Fibroblast of skin of scalp (primary cell): ENCODE results near the gene ANKRD13C.
"Not testable (repeated sequence)": the region's sequence is repeated elsewhere in the genome, so short reads cannot be mapped to it uniquely, and the experiment has no call there.

Experiments used
- DNase-seq: peaks from one replicate; pipeline ENCODE4 v3.0.0-alpha.2; 2013

Gene ANKRD13C

DNA sequence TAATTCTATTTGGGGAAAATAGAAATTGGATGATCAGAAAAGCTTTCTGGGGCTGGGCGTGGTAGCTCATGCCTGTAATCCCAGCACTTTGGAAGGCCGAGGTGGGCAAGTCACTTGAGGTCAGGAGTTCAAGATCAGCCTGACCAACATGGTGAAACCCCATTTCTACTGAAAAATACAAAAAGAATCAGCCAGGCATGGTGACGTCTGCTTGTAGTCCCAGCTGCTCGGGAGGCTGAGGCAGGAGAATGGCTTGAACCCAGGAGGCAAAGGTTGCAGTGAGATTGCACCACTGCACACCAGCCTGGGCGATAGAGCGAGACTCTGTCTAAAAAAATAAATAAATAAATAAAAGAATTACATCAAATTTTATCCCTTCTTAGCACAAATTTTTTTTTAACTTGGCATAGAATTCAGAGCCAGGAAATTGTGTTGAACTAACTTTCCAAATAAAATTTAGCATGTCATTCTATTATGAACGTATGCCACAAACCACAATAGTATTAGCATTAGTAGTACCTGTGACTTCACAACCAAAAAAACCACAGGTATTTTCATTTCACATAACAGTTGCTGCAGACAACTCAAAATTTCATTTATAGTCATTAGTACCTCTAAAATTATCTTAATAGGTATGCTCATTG, 4.5 kb upstream of the ANKRD13C start:
- DNase-seq: peak; percentile 37

DNA sequence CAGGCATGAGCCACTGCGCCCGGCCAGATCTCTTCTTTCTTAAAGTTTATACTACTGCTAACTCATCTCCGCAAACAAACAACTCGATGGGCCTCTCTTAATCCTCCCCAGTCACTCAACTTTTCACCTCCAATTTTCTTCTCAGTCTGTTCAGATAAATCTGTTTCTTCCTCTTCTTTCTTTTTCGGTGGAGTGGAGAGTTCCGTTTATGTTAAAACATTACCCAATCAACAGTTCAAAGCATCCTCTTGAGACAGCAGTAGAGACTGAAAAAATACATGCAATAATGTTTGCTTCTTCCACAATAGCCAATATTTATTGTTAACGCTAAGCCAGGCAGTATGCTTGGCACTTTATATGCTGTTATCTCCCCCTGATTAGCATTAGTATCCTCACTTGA, 1.4 kb upstream of the ANKRD13C start:
- no peak for DNase-seq

DNA sequence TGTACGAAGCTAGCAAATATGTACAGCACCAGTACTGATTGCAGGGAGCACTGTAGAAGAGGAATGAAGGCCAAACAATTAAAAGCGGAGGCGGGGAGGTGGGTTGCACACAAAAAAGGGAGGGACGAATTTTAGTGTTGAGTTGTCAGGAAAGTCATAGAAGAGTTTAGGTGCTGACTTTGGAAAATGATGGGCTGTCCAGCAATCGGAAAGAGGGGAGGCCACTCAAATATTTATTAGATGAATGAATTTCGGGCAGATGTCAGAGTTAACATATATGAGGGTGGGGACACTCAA, 537 bp upstream of the ANKRD13C start:
- no peak for DNase-seq

DNA sequence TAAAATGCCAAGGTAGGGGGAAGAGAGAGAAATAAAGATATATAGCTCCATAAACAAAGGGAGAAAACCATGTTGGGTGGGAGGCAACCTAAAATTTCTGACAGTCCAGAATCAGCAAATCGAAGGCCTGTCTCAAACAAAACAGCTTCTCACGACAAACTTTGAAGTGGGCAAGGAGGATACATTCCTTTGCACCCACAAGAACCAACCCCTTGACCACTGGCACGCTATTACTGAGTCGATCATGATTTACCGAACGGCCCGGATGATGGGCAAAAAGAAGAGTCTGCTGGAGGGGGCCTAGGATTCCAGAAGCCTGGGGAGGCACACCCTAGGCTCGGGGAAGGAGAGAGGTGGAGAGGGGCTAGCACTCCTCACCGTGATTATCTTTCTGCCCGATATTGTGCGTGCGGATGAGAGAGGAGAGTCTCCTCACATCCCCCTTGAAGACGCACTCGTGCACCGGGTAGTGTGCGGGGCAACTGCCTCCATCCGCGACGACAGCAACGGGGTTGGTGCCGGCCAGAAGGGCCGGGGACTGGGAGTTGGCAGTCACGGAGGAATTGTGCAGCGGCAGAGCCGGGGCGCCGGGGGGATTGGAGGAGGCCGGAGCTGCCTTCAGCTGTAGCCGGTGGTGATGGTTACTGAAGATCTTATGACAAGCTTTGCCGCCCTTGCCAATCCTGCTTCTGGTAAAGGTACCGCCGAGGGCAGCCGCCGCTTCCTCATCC, 756 bp downstream of the ANKRD13C start:
- DNase-seq: peak; percentile 79

DNA sequence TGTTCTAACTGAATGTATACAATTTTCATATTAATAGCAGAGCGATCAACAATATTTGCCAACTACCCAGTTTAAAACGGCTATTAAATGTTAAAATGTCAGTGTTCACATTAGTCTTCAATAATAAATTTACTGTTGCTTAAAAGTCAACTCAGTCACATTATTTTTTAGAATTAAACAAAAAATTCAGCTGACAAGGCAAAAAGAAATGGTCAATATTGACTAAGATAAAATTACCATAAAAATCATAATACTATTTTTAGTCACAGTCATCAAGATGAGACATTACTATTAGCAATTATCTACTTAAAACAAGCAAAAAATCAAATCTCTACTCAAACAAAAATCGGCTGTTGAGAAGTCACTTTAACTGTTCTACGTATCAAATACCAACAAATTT, 1.5 kb downstream of the ANKRD13C start:
- DNase-seq: no peak

DNA sequence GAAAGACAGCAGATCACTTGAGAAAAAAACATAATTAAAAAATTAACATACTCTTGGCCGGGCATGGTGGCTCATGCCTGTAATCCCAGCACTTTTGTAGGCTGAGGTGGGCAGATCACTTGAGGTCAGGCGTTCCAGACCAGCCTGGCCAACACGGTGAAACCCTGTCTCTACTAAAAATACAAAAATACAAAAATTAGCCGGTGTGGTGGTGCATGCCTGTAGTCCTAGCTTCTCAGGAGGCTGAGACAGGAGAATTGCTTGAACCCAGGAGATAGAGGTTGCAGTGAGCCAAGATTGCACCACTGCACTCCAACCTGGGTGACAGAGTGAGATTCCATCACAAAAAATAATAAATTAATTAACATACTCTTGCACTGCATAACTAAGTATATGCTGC, 4.7 kb downstream of the ANKRD13C start:
- DNase-seq: not testable (repeated sequence)

DNA sequence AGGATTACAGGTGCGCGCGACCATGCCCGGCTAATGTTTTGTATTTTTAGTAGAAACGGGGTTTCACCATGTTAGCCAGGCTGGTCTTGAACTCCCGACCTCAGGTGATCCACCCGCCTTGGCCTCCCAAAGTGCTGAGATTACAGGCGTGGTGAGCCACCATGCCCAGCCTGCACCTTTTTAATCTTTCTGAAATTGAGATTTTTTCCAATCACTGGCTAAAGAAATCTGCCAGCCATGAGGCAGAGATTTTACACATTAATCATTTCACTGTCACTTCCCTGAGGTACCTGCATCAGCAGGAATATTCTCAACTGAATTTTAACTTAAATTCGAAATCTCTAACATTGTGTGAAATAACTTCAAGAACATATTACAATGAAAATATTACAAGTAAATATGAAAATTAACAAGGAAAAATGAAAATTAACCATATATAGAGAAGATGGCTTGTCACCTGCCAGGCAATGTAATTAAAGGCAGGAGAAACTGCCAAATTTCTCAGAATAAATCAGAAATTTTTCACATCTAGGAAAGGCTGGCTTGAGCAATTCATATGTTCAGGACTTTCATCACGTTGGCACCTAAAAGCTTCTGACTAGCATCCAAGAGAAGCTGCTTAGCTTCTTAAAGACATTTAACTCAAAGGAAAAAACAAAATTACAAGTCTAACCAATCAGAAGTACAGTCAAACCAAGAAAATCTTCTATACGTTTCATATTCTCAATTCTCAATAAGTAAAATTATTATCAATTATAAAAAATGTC, 5.9 kb downstream of the ANKRD13C start:
- DNase-seq: no peak

DNA sequence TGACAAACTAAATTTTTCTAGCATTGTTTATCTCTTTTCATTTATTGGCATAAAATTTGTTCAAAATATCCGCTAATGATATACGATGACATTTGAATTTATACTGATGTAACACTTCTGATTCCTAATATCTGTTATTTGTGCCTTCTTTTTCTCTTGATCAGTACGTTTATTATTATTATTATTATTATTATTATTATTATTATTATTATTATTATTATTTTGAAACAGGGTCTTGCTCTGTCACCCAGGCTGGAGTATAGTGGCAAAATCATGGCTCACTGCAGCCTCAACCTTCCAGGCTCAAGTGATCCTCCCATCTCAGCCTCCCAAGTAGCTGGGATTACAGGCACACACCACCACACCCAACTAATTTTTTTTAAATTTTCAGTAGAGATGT, 14.9 kb downstream of the ANKRD13C start:
- not testable (repeated sequence) for DNase-seq

DNA sequence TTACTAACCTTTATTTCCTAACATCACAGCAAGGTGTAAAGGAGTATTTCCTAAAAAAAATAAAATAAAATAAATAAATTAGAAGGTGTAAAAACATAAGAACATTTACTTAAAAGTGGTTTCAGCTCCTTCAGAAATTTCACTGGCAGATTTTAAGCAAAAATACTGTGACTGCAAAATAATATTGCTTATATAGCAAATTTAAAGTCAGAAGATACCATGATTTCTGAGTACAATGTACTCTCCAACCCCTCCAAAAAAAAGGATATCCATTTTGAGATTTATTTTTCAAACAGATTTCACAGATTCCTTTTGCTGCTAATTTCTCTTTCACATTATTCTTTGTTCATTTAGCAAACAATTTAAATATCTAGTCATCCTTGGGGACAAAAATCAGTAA, 18.5 kb downstream of the ANKRD13C start:
- no peak for DNase-seq

DNA sequence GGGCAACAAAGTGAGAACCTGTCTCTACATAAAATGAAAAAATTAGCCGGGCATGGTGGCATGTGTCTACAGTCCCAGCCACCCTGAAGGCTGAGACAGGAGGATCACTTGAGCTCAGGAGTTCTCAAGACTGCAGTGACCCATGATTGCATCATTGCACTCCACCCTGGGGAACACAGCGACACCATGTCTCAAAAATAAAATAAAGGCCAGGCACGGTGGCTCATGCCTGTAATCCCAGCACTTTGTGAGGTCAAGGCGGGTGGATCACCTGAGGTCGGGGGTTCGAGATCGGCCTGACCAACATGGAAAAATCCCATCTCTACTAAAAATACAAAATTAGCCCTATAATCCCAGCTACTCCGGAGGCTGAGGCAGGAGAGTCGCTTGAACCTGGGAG, 20.1 kb downstream of the ANKRD13C start:
- peak; percentile 12 for DNase-seq

DNA sequence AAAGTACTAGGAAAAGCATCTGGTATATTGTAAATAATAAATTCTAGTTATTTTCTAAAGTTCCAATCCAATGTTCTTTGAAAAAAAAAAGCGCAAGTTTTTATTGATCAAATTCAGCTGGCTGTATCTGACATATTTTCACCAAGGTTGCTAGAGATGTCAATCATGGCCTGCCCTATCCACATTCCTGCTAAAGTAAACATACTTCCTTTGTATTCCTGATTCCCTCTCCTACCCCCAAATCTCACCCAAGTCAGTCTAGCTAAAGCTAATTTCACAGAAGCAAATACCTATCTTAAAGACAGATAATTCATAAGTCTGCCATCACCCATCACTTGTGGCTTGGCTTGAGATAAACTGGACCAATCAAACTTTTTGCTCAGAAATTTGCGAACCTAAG, 21.3 kb downstream of the ANKRD13C start:
- no peak for DNase-seq

DNA sequence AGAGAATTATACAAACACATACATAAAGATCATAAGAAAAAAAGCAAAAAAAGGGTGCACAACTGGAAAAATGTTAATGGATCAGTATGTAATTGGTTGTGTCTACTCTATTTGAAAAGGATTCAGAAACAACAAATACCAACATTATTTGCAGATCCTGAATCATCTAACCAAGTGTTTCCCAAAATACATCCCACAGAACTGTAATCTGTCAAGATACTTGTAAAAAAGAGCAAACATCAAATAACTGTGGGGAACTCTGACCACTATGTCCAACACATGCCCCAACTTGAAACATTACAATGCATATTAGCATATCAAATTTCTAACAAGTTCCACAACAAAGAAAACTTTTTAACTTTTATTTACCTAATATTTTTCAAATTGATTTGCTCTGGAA, 22.6 kb downstream of the ANKRD13C start:
- DNase-seq: peak; percentile 8

DNA sequence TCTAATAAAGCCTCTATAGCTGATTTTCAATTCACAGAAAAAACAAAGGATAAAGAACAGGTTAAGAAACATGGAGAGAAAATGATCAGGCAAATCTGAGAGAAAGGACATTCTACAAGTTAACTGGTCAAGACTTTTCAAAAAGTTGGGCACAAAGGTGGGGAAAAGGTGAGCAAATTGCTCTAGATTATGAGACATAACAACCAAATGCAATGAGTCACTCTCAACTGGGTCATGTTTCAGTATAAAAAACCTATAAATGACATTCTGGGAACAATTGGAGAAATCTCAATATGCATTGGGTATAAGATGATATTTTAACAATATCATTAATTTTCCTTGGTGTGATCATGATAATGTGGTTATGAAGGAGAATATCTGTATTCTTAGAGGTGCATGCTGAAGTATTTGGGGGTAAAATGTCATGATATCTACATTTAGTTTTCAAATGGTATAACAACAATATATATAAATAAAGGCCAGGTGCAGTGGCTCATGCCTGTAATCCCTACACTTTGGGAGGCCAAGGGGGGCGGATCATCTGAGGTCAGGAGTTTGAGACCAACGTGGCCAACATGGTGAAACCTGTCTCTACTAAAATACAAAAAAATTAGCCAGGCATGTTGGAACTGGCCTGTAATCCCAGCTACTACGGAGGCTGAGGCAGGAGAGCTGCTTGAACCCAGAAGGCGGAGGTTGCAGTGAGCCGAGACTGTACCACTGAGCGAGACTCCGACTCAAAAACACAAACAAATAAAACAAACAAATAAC, 27.0 kb downstream of the ANKRD13C start:
- no peak for DNase-seq

DNA sequence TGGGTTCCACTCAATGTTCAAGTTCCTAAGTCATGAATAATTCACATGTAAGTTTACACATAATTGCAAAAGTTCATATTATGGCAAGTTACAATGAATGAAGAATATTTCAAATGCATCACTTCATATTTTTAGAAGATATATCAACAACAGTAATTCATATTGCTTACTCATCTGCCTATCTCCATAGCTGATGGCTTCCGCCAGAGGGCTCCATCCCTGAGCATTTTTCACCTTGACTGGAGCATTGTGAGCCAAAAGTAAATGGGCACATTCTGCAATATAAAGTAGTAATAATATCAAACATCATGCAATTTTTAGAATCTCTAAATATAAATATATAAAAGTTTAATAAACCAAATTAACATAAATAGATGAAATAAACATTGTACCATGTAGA, 29.8 kb downstream of the ANKRD13C start:
- DNase-seq: peak; percentile 0

DNA sequence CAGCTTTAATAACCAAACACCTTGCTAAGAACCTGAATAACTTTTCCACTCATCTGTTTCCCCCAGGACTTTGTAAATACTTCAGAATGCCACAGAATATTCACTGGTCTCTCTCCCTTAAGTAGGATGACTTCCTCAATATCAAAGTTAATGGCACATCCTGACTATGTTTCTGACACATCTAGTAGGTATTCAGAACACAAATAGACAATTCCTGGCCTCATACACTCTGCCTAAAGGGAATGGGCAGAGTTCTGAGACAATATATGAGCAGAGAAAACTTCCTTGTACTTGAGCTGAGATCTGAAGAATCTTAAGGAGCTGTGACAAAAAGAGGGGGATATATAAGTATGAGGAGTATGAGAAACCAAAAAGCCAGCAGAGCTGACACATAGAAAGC, 34.8 kb downstream of the ANKRD13C start:
- DNase-seq: peak; percentile 81

DNA sequence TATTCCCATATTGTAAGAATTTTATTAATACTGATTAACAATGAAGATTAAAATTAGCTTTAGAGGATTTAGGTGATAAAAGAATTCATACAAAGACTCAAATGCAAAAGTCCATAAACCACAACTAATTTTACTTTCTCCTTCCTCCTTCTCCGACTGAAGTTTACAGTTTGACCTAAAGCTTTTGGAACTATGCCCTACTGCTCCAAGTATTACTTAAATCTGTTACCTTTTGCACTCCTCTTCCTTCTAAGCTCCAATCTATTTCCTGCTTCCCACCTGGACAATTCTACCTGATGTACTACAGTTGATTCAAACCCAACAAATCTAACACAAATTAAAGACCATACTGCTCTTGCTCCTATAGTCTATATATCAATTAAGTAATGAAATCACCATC, 36.3 kb downstream of the ANKRD13C start:
- DNase-seq: no peak

DNA sequence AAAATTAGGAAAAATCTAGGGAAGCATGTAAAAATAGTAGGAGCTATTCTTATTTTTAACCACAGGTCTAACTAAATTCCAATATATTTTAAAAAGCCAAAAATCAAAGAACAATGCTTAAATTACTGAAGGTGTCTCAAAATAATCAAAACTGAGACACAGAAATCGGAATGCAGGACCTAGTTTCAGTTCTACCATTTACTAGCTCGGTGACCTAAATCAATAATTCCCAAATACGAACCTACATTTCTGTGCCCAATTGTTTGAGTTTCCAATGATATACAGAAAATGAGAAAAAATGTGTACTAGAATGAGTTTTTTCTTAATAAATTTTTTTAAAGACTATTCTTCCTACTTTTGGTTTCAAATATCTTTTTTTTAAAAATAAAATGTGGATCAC, 37.4 kb downstream of the ANKRD13C start:
- no peak for DNase-seq

DNA sequence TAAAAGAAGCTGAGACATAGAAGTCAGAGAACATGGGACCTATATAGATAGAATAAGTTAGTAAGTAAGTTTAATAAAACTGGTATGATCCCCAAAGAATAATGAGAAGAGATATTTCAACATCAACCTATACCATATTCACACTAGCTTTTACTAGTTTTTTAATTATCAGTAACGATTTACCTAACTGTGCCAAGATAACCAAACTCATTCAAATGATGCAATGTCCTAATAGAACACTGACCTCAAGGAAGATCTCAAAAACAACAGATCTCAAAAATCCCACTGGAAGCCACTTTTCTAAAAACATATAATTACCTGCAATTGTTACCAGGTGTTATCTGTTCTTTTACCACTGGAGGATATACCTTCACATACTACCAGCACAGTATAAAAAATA, 38.7 kb downstream of the ANKRD13C start:
- no peak for DNase-seq

DNA sequence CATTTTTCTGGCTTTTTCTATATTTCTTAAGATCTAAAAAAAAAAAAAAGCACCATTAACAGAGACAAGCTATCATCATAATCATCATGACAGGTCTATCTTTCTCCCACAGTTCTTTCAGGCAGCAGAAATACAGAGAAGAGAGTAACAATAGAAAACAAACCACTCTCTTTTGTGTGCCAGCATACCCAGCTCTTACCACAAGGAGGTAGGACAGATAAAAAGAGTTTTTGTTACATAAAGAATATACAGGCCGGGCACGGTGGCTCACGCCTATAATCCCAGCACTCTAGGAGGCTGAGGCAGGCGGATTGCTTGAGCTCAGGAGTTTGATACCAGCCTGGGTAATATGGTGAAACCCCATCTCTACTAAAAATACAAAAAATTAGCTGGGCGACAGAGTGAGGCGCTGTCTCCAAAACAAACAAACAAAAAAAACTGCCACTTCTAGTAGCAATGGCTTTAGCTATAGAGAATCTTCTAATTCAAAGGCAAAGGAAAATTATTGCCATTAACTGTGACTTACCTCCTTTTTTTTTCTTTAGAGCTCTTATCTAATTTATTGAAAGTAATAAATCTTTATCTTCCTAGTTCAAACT, 39.7 kb downstream of the ANKRD13C start:
- DNase-seq: no peak

DNA sequence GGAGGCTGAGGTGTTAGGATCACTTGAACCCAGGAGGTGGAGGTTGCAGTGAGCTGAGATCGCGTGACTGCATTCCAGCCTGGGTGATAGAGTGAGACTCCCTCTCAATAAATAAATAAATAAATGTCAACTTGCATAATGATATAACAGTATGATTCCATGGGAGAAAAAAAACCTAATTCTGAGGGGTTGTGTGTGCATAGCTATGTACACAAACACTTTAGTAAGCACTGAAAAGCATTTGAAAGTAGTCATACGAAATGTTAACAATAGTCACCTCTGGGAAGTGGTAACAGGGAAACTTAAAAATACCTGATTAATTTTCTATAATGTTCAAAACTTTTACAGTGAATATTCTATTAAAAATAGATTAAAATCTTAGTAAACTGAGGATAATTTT, 43.2 kb downstream of the ANKRD13C start:
- no peak for DNase-seq

DNA sequence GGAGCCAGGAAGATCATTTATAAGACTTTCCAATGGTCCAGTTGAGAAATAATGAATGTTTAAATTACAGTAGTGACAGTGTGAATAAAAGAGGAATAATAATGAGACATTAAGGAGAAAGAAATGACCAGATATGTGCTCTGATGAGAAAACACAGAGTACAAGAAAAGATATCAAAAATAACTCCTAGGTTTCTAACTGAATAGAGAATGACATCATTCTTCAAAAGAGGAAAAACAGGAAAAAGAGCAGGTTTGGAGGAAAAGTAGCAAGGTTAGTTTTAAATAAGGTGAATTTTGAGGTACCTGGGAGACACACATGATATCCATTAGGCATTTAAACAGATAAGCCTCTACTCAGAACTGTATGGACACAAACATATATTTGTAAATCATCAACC, 55.0 kb downstream of the ANKRD13C start:
- DNase-seq: no peak

DNA sequence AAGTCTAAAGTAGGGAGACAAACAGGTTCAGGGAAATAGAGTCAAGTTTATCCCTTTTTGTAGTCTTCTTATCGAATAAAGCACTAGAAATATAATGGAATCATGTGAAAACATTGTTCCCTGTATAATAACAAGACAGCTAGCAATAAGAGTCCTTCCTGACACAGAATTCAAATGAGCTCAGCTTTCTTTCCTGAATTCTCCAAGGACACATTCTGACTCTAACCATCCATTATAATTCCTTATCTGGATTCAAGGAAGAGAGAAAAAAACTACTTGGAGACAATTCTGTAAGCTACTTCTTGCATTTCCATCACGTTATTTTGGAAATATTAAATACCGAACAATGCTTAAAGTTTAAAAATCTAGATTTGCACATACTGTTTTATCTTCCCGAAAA, 58.8 kb downstream of the ANKRD13C start:
- no peak for DNase-seq
